Left ventricle myocardium inferior (tissue), 1 donor: ENCODE measurements around the gene NCOR1. TPM values are rescaled to one million over a fixed set of nuclear protein-coding genes. Genes with fewer than 3 reads are reported as not detected.

ENCODE experiments used
- DNase-seq: peaks from one replicate; pipeline ENCODE4 v3.0.0-alpha.2; 2020
- H3K27ac ChIP-seq: fragments of 200-600 bp; replicated peaks from 2 replicates; pipeline ENCODE4 v1.8.0; 2021
- H3K27me3 ChIP-seq: fragments of 200-600 bp; 2 replicates; pipeline ENCODE4 v1.8.0; 2021; ENCODE audit warnings: low read depth
- H3K36me3 ChIP-seq: fragments of 200-600 bp; 2 replicates; pipeline ENCODE4 v1.8.0; 2021
- H3K4me1 ChIP-seq: fragments of 200-600 bp; 2 replicates; pipeline ENCODE4 v1.8.0; 2021
- H3K4me3 ChIP-seq: fragments of 200-600 bp; 2 replicates; pipeline ENCODE4 v1.8.0; 2021; ENCODE audit warnings: mild to moderate bottlenecking, moderate library complexity
- H3K9me3 ChIP-seq: fragments of 200-600 bp; replicated peaks from 2 replicates; pipeline ENCODE4 v1.8.0; 2021
- intact Hi-C: fragments of 100-400 bp; cut with micrococcal nuclease; formaldehyde crosslinking; loops from one replicate; pipeline ENCODE4 v1.11.0; 2022
- total RNA-seq: library from RNA; stranded (reverse); fragmentation: NEBNext Ultra II Directional; extraction: Animal tissue kit (Norgen Biotek cat#: 25700); gene quantifications from one replicate; pipeline ENCODE4 v1.2.1, GENCODE V29; 2021
- TF ChIP-seq, protein P1 (sequence below): fragments of 200-600 bp; IDR thresholded peaks from 2 replicates; pipeline ENCODE4 v1.8.0; 2021; ENCODE audit warnings: antibody characterized with exemption, mild to moderate bottlenecking, borderline replicate concordance
- donor health status: DM: no; HTN: yes; CAD: no; lungs with severe emphysema.

Gene NCOR1
- total RNA-seq, 1 donor from 2014 or later = 60.1 TPM

DNA sequence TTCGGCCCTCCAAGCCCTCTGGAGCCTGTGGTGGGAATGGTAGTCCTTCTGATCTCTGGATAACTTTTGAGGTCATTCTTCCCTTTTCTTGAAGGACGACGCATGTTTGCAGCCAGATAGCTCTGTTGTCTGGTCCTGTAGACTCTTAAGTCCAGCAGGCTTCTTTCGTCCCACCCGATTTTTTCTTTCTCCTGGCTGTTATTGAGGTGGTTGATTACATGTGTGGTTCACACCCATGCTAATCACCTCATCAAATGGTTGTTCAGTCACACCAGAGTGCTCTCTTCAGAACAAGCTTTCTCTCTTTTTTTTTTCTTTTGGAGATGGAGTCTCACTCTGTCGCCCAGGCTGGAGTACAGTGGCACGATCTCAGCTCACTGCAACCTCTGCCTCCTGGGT, 32.3 kb upstream of the NCOR1 start:
- Histone ChIP-seq H3K4me3 (no peak overlapping the region), H3K27me3 (no peaks in the 10 kb centered on the region), H3K36me3 (no peaks in the 10 kb centered on the region), H3K9me3 (no peaks in the 10 kb centered on the region), H3K4me1 (no peaks in the 10 kb centered on the region), H3K27ac (no peak overlapping the region)
- DNase-seq = no peak
- TF ChIP-seq, protein P1, sequence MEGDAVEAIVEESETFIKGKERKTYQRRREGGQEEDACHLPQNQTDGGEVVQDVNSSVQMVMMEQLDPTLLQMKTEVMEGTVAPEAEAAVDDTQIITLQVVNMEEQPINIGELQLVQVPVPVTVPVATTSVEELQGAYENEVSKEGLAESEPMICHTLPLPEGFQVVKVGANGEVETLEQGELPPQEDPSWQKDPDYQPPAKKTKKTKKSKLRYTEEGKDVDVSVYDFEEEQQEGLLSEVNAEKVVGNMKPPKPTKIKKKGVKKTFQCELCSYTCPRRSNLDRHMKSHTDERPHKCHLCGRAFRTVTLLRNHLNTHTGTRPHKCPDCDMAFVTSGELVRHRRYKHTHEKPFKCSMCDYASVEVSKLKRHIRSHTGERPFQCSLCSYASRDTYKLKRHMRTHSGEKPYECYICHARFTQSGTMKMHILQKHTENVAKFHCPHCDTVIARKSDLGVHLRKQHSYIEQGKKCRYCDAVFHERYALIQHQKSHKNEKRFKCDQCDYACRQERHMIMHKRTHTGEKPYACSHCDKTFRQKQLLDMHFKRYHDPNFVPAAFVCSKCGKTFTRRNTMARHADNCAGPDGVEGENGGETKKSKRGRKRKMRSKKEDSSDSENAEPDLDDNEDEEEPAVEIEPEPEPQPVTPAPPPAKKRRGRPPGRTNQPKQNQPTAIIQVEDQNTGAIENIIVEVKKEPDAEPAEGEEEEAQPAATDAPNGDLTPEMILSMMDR = no peak
- intact Hi-C loops = no loop called here

DNA sequence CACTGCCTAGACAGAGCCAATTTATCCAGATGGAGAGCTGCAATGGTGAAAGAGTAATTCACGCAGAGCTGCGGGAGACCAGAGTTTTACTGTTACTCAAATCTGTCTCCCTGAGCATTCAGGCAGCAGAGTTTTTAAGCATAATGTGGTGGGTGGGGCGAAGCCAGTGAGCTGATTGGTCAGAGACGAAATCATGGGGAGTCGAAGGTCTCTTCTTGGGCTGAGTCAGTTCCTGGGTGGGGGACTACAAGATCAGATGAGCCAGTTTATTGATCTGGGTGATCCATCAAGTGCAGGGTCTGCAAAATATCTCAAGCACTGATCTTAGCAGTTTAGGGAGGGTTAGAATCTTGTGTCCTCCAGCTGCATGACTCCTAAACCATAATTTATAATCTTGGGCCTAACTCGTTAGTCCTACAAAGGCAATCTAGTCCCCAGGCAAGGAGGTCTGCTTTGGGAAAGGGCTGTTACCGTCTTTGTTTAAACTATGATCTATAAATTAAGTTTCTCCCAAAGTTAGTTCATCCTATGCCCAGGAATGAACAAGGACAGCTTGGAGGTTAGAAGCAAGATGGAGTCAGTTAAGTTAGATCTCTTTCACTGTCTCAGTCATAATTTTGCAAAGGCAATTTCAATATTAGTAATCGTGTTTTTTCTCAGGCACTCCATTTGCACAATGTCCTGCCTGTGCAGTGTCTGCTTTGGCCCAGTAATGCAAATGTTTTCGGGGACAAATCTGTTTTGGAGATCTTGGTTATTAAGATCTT, 28.6 kb upstream of the NCOR1 start:
- H3K4me1 ChIP-seq = no peaks in the 10 kb centered on the region
- TF ChIP-seq, protein P1 = no peak
- intact Hi-C loops = no loop called here
- no peaks in the 10 kb centered on the region for H3K27me3 ChIP-seq
- DNase-seq = no peak
- no peaks in the 10 kb centered on the region for H3K36me3 ChIP-seq
- H3K27ac ChIP-seq = no peak overlapping the region
- no peak overlapping the region for H3K4me3 ChIP-seq
- no peaks in the 10 kb centered on the region for H3K9me3 ChIP-seq

DNA sequence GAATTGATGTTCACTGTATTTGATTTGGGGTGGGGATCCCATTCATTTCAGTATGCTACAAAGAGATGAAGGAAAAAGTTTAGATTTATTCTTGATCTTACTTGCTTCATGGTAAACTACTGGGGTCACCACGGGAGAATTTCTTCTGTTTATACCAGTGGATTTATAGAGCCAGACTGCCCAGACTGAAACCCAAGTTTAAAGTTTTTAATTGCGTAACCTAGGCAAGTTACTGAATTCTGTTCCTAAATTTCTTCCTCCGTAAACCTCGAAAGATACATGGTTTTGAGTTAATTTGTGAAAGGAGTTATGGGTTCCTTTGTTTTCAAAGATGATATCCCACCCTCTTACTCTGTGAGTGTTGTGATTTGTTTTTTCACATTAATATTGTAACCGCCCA, 28.1 kb upstream of the NCOR1 start:
- no peak overlapping the region for H3K4me3 ChIP-seq
- H3K36me3 ChIP-seq = peaks cover 1% of the 10 kb centered on the region
- no peak overlapping the region for H3K27ac ChIP-seq
- TF ChIP-seq, protein P1 = no peak
- H3K27me3 ChIP-seq = no peaks in the 10 kb centered on the region
- no peaks in the 10 kb centered on the region for H3K9me3 ChIP-seq
- intact Hi-C loops = no loop called here
- no peaks in the 10 kb centered on the region for H3K4me1 ChIP-seq
- DNase-seq = no peak

DNA sequence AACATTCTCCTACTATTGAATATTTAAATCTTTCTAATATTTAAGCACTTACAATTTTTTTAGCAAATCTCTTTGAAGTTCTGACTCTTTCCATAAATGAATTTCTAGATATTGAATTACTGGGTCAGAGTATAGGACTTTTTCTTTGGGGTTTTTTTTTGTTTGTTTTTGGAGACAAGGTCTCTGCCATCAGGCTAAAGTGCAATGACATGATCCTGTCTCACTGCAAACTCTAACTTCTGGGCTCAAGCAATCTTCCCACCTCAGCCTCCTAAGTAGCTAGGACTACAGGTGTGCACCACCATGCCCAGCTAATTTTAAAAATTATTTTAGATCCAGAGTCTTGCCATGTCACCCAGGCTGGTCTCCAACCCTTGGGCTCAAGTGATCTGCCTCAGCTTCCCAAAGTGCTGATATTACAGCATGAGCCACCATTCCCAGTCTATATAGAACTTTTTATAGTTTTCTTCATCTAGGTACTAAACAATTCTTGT, 26.6 kb upstream of the NCOR1 start:
- intact Hi-C loops = no loop called here
- Histone ChIP-seq H3K9me3 (no peaks in the 10 kb centered on the region), H3K36me3 (peaks cover 6% of the 10 kb centered on the region), H3K4me3 (no peak overlapping the region), H3K27me3 (no peaks in the 10 kb centered on the region), H3K27ac (no peak overlapping the region), H3K4me1 (no peaks in the 10 kb centered on the region)
- no peak for DNase-seq
- TF ChIP-seq, protein P1 = no peak

DNA sequence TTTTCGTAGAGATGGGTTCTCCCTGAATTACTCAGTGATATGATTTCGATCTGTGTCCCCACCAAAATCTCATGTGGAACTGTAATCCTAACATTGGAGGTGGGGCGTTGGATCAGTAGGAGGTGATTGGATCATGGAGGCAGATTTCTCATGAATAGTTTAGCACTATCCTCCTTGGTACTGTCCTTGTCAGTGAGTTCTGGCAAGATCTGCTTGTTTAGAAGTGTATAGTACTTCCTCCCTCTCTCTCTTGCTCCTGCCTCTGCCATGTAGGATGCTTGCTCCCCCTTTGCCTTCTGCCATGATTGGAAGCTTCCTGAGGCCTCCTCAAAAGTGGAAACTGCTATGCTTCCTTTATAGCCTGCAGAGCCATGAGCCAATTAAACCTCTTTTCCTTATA, 24.6 kb upstream of the NCOR1 start:
- no peak overlapping the region for H3K4me3 ChIP-seq
- H3K9me3 ChIP-seq = no peaks in the 10 kb centered on the region
- H3K27me3 ChIP-seq = no peaks in the 10 kb centered on the region
- DNase-seq = no peak
- TF ChIP-seq, protein P1 = no peak
- no peaks in the 10 kb centered on the region for H3K4me1 ChIP-seq
- H3K27ac ChIP-seq = no peak overlapping the region
- intact Hi-C loops = no loop called here
- H3K36me3 ChIP-seq = peaks cover 6% of the 10 kb centered on the region
